Measurements from ENCODE around the gene UNC93B1.
"Not testable (repeated sequence)": the region's sequence is repeated elsewhere in the genome, so short reads cannot be mapped to it uniquely, and the experiment has no call there.

DNA sequence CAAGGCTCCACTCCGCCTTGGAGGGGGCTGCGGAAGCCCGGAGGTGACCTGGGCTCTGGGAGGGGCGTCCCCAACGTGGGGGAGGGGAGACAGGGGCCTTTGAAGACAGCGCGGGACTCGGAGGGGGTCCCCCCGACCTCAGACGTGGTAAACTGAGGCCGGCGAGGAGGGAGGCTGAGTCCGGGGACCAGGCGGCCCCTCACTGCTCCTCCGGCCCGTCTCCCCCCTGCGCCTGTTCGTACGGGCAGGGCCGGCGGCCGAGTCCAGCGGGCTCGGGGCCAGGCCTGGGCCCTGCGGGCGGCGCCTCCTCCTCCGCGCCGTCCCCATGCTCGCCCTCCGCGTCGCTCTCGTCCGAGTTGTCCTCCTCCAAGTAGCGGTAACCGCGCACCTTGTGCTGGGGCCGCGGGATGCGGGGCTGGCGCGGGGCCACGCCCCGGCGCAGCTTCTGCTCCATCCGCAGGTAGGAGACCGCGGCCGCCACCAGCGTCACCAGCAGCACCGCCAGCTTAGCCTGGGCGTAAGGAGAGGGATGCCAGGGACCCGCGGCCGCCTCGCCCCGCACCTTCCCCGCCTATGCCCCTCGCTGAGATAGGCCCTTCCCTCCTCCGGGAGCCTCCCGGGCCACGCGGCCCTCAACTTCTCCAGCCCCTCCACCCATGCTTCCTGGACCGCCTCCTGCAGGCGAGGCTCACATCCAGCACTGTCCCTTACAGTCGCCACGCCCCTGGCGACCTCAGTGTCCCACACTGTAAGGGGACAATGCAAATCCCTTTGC, 12.4 kb downstream of the UNC93B1 start:
- TF ChIP-seq, protein P1, sequence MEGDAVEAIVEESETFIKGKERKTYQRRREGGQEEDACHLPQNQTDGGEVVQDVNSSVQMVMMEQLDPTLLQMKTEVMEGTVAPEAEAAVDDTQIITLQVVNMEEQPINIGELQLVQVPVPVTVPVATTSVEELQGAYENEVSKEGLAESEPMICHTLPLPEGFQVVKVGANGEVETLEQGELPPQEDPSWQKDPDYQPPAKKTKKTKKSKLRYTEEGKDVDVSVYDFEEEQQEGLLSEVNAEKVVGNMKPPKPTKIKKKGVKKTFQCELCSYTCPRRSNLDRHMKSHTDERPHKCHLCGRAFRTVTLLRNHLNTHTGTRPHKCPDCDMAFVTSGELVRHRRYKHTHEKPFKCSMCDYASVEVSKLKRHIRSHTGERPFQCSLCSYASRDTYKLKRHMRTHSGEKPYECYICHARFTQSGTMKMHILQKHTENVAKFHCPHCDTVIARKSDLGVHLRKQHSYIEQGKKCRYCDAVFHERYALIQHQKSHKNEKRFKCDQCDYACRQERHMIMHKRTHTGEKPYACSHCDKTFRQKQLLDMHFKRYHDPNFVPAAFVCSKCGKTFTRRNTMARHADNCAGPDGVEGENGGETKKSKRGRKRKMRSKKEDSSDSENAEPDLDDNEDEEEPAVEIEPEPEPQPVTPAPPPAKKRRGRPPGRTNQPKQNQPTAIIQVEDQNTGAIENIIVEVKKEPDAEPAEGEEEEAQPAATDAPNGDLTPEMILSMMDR (IDR thresholded peaks at IDR 0.05): not testable (repeated sequence)
- not testable (repeated sequence) for TF ChIP-seq POLR2A (IDR thresholded peaks at IDR 0.05; ENCODE audit: low read depth); EP300 (IDR thresholded peaks at IDR 0.05); POLR2AphosphoS5 (IDR thresholded peaks at IDR 0.05)

All from esophagus muscularis mucosa (tissue), 4 donors.